H1 (cell line): ENCODE measurements around the gene CORIN. TPM values are rescaled to one million over a fixed set of nuclear protein-coding genes. Genes with fewer than 3 reads are reported as not detected.

ENCODE experiments used
- CEBPB ChIP-seq: IDR thresholded peaks from 2 replicates; pipeline ENCODE4 v1.6.1; 2012; ENCODE audit warnings: low read depth, low read length
- KDM5A ChIP-seq: fragments of 200-600 bp; IDR thresholded peaks from 2 replicates; pipeline ENCODE4 v1.7.1; 2012; ENCODE audit warnings: mild to moderate bottlenecking, low read length, inconsistent platforms, mixed read lengths
- polyA plus RNA-seq, 7 experiments: library from polyadenylated mRNA; depleted of rRNA in 3 of 7; stranded (reverse) in 5 of 7; unstranded in 2 of 7; fragments of >200 nt in 5 of 7; fragments of 200-250 nt in 2 of 7; gene quantifications; 1 replicate in 5 of 7; 2 replicates in 1 of 7; 4 replicates in 1 of 7; pipeline versions ENCODE4 v1.2.1 to v1.2.3, GENCODE V29; 2011 to 2013; ENCODE audit warnings: missing spikeins in 2 of 7, mixed read lengths in 2 of 7
- total RNA-seq: library from RNA; stranded (reverse); fragmentation: NEBNext Ultra II Directional; extraction: Animal tissue kit (Norgen Biotek cat#: 25700); gene quantifications from 2 replicates; pipeline ENCODE4 v1.2.1, GENCODE V29; 2021

Gene CORIN
- total and polyA plus RNA-seq, 2 of the 8 experiments (the other 6 are each of a cell fraction or from before 2014, with no cell fraction given), result 0.09 to 0.32 TPM

GRCh38 chr4:47819178-47819577 lies 18.7 kb downstream of the CORIN start (continued):
- TF ChIP-seq KDM5A (no peak), CEBPB (no peak)
